ENCODE results near the gene NBPF3.

DNA sequence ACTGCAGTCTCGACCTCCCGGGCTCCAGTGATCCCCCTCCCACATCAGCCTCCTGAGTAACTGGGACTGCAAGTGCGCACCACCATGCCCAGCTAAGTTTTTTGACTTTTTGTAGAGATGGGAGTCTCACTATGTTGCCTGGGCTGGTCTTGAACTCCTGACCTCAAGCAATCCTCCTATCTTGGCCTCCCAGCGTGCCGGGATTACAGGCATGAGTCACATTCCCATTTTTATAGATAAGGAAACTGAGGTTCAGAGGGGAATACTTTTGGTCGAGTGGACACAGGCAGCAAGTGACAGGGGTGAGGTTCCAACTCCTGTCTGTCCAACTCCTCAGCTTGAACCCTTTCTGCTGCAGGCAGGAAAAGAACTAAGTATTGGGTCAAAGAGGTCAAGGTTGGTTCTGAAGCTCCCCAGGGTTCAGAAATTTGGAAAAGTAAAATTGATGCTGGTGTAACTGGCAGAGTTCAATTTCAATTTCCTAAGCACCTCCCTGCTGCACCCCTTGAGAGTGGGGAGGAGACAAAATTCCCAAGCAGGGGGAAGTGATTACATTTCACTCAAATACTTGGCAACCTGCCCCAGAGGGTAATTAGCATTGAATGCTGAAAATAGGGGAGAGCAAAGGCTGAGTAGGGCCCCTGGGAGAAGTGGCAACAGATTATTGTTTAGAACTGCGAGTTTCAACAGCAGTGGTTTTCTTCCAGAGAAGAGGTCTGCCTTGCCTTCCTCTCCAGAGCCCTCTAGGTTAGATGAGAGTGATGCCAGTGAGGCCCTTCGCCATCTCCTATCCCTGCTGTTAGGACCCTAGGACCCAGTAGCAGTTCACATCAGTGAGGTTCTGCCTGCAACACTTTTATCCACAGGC lies 51.8 kb downstream of the NBPF3 start:
- TF ChIP-seq, protein P1, sequence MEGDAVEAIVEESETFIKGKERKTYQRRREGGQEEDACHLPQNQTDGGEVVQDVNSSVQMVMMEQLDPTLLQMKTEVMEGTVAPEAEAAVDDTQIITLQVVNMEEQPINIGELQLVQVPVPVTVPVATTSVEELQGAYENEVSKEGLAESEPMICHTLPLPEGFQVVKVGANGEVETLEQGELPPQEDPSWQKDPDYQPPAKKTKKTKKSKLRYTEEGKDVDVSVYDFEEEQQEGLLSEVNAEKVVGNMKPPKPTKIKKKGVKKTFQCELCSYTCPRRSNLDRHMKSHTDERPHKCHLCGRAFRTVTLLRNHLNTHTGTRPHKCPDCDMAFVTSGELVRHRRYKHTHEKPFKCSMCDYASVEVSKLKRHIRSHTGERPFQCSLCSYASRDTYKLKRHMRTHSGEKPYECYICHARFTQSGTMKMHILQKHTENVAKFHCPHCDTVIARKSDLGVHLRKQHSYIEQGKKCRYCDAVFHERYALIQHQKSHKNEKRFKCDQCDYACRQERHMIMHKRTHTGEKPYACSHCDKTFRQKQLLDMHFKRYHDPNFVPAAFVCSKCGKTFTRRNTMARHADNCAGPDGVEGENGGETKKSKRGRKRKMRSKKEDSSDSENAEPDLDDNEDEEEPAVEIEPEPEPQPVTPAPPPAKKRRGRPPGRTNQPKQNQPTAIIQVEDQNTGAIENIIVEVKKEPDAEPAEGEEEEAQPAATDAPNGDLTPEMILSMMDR (conservative IDR thresholded peaks at IDR 0.05; ENCODE audit: low read length): no peak
- no peak for TF ChIP-seq EZH2phosphoT487 (IDR thresholded peaks at IDR 0.05; ENCODE audit: borderline replicate concordance, low read depth, low read length)

Data from OCI-LY7 (cell line).